ENCODE results near the gene SLC25A38. TPM values are rescaled to one million over a fixed set of nuclear protein-coding genes. Genes with fewer than 3 reads are reported as not detected.
A peak's percentile ranks its signal among the peaks of the same experiment; 100 is the strongest.

SLC25A38 gene
- polyA plus RNA-seq, 3 donors: 5.7 to 8.9 (median 7.5) TPM

DNA sequence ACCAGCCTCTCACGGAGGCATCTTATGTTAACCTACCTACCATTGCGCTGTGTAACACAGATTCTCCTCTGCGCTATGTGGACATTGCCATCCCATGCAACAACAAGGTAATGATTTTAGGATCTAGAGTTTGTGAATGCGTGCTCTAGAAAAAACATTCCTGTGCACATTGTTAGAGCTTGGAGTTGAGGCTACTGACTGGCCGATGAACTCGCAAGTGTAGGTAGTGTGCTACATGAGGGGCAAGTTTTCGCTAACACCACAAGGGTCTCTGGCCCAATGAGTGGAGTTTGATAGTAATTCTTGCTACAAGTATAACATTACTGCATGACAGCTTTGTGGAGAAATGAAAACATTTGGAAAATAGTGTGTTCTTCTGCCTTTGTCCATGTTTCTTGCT lies 27.7 kb downstream of the SLC25A38 start:
- H3K4me2 ChIP-seq (replicated peaks; ENCODE audit: extremely low read depth, low read length, poor library complexity, severe bottlenecking): no peak overlapping the region
- H4K20me1 ChIP-seq (ENCODE audit: insufficient read depth, low read length): peaks cover 38% of the 10 kb centered on the region
- H3K9me3 ChIP-seq (replicated peaks in 1 of 2; ENCODE audit: control insufficient read depth in 1 of 2, insufficient read depth in 1 of 2, low read length in 2 of 2): no peaks in the 10 kb centered on the region
- H3K4me3 Mint-ChIP-seq: no peak overlapping the region
- H3K36me3 ChIP-seq (replicated peaks in 1 of 2; ENCODE audit: control insufficient read depth in 1 of 2, insufficient read depth in 2 of 2, low read length in 2 of 2): peaks cover 57 to 72% of the 10 kb centered on the region in 2 donors
- no peak overlapping the region for H3K27ac ChIP-seq (ENCODE audit: low read depth in 1 of 2, low read length in 2 of 2)
- TF ChIP-seq CTCF (IDR thresholded peaks at IDR 0.05): no peak
- no peaks in the 10 kb centered on the region for H3K27me3 ChIP-seq (ENCODE audit: control insufficient read depth in 2 of 2, insufficient read depth in 2 of 2, low read length in 2 of 2)
- no peak overlapping the region for H3K27ac Mint-ChIP-seq
- peaks cover 53 to 70% of the 10 kb centered on the region in 2 donors for H3K36me3 Mint-ChIP-seq
- H3K9ac ChIP-seq (ENCODE audit: insufficient read depth, low read length, poor library complexity, severe bottlenecking): no peak overlapping the region
- H3K9me3 Mint-ChIP-seq: peaks cover 0 to 1% (median 0%) of the 10 kb centered on the region in 7 donors
- H3K27me3 Mint-ChIP-seq (ENCODE audit: low read depth in 3 of 3): peaks cover 0 to 1% (median 0%) of the 10 kb centered on the region in 3 donors
- 100% methylated on average over 3 of the region's 7 CpGs for WGBS (ENCODE audit: insufficient coverage)
- no peak for DNase-seq
- intact Hi-C loops (cut with micrococcal nuclease): no loop called here
- H3K79me2 ChIP-seq (ENCODE audit: insufficient read depth, low read length): peaks cover 40% of the 10 kb centered on the region
- H3K4me1 ChIP-seq (ENCODE audit: control insufficient read depth in 1 of 2, insufficient read depth in 2 of 2, low read length in 2 of 2): peaks cover 14 to 21% of the 10 kb centered on the region in 2 donors
- H2AFZ ChIP-seq (ENCODE audit: insufficient read depth, low read depth, low read length, poor library complexity, severe bottlenecking): no peak overlapping the region
- peaks cover 17% of the 10 kb centered on the region for H3K4me1 Mint-ChIP-seq
- no peak overlapping the region for H3K4me3 ChIP-seq (replicated peaks in 1 of 3; ENCODE audit: low read depth in 2 of 3, low read length in 3 of 3)

DNA sequence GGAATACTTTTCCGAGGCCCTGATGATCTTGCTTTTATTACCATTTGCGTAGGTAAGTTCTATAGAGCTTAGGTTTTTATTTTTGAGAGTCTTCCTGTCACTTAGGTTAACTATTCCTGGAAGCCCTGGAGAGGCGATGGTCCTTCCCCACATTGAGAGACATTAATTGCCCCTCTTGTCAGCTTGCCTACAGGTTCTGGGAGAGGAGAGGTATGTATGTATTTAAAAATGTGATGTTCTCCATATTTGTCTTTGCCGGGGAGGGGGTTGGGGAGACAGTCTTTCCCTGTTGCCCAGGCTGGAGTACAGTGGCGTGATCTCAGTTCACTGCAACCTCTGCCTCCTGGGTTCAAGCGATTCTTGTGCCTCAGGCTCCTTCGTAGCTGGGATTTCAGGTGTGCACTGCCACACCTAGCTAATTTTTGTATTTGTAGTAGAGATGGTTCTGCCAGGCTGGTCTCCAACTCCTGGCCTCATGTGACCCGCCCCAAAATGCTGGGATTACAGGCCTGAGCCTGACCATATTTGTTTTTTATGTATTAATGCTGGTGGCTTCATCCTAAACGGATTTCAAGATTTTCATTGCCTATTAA lies 29.6 kb downstream of the SLC25A38 start:
- peaks cover 53 to 68% of the 10 kb centered on the region in 2 donors for H3K36me3 Mint-ChIP-seq

More for the DNA sequence above, 29.6 kb downstream of the SLC25A38 start:
- H3K9me3 Mint-ChIP-seq: peaks cover 0 to 1% (median 0%) of the 10 kb centered on the region in 7 donors
- 100% methylated on average over 6 of the region's 9 CpGs for WGBS (ENCODE audit: insufficient coverage)
- H3K4me1 Mint-ChIP-seq: peaks cover 8% of the 10 kb centered on the region
- Histone ChIP-seq H3K9ac (ENCODE audit: insufficient read depth, low read length, poor library complexity, severe bottlenecking) (no peak overlapping the region), H3K27ac (ENCODE audit: low read depth in 1 of 2, low read length in 2 of 2) (no peak overlapping the region), H4K20me1 (ENCODE audit: insufficient read depth, low read length) (peaks cover 38% of the 10 kb centered on the region), H3K27me3 (ENCODE audit: control insufficient read depth in 2 of 2, insufficient read depth in 2 of 2, low read length in 2 of 2) (no peaks in the 10 kb centered on the region), H2AFZ (ENCODE audit: insufficient read depth, low read depth, low read length, poor library complexity, severe bottlenecking) (no peak overlapping the region), H3K4me3 (replicated peaks in 1 of 3; ENCODE audit: low read depth in 2 of 3, low read length in 3 of 3) (no peak overlapping the region), H3K4me2 (replicated peaks; ENCODE audit: extremely low read depth, low read length, poor library complexity, severe bottlenecking) (no peak overlapping the region), H3K4me1 (ENCODE audit: control insufficient read depth in 1 of 2, insufficient read depth in 2 of 2, low read length in 2 of 2) (peaks cover 5% of the 10 kb centered on the region in 2 donors), H3K9me3 (replicated peaks in 1 of 2; ENCODE audit: control insufficient read depth in 1 of 2, insufficient read depth in 1 of 2, low read length in 2 of 2) (no peaks in the 10 kb centered on the region), H3K36me3 (replicated peaks in 1 of 2; ENCODE audit: control insufficient read depth in 1 of 2, insufficient read depth in 2 of 2, low read length in 2 of 2) (peaks cover 57 to 72% of the 10 kb centered on the region in 2 donors), H3K79me2 (ENCODE audit: insufficient read depth, low read length) (peaks cover 26% of the 10 kb centered on the region)
- H3K4me3 Mint-ChIP-seq: no peak overlapping the region
- peak overlapping the region in 3 of 7 donors; percentile 36 to 40 (median 36) for H3K27ac Mint-ChIP-seq
- H3K27me3 Mint-ChIP-seq (ENCODE audit: low read depth in 3 of 3): peaks cover 0 to 3% (median 1%) of the 10 kb centered on the region in 3 donors
- intact Hi-C loops (cut with micrococcal nuclease): no loop called here
- no peak for TF ChIP-seq CTCF (IDR thresholded peaks at IDR 0.05)
- no peak for DNase-seq
